ENCODE measurements around the gene IL1RL2.

The IL1RL2 gene

GRCh38 chr2:102267774-102268173 is 81.0 kb downstream of the IL1RL2 start:
- no peak for DNase-seq (ENCODE audit: low read depth)

DNA sequence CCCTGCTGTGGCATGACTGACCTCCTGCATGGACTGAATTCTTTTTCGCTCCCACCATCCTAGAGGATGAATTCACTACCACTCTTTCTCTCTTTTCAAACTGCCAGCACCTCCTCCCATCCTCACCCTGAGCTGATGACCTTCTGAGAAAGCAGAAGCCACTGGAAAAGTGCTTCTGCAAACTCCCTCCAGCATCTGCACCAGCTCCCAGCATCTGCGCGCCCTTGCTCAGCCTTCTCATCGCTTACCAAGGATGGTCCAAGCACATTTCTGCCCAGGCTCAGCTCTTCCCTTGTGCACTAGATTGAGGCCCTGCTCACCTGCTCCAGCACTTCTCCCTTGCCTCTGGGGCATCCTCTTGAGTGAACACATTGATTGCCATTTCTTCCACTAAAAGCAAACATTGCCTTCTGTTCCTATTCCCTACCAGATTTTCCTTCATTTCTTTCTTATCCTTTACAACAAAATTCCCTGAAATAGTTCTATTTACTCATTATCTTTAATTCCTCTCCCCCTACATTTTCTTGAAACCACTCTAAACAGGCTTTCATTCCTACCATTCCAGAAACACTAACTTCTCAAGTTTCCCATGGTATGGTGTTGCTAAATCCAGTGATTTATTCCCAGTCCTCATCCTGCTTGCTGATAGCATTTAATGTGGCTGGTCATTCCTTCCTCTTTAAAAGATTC is 81.8 kb downstream of the IL1RL2 start:
- DNase-seq (ENCODE audit: low read depth) = no peak

GRCh38 chr2:102269200-102269524 is 82.3 kb downstream of the IL1RL2 start:
- DNase-seq (ENCODE audit: low read depth) = no peak

GRCh38 chr2:102271844-102272243 is 85.0 kb downstream of the IL1RL2 start:
- no peak for DNase-seq (ENCODE audit: low read depth)

DNA sequence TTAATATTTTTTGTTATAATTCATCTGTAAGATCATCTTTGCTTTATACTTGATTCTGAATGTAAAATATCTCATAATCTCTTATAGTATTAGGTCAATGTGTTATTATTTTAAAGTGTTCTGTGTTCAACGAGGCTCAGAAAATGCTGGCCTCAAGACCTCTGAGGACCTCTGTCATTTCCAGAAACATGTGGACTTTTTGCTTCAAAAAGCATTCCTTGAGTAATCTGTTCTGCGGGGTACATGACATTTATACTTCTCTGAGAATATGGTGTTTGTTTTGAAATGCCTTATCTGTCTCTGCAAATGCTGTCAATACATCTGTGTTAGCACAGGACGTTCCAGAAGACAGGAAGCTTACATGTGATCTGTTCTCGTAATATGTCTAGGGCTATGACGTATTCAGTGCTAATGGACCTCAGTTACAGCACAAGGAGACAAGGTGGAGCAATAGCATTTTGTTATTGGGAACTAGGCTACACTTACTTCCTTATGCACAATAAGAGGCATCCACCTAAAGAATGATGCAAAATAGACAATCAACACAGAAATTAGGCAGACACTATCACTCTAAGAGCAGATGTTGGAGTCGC is 86.9 kb downstream of the IL1RL2 start:
- DNase-seq (ENCODE audit: low read depth) = no peak

GRCh38 chr2:102276549-102277201 is 89.9 kb downstream of the IL1RL2 start:
- no peak for DNase-seq (ENCODE audit: low read depth)

DNA sequence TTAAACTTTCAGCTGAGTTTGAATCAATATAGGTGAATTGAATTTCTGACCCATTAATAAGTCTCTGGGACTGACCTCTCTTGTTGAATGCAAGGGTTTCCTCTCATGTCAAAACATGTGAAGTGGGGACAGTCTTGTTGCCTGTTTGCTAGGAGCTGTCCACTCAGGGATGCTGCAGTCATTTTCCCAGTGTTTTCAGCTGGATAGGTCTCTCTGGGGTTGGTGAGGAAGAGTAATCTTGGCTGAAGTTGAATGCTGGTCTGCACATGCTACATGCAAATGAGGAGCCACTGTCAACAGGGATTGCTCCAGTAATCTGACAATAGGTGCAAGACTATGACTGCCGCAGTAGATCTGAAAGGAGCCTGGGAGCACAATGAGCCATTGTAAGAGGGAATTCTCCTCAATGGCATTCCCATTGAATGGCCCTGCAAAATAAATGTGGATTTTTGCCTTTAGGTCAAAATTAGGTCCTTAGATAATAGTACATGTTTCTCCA is 90.4 kb downstream of the IL1RL2 start:
- DNase-seq (ENCODE audit: low read depth) = no peak

- no peak for DNase-seq (ENCODE audit: low read depth)
Measured at GRCh38 chr2:102278720-102279390, 92.0 kb downstream of the IL1RL2 start.

DNA sequence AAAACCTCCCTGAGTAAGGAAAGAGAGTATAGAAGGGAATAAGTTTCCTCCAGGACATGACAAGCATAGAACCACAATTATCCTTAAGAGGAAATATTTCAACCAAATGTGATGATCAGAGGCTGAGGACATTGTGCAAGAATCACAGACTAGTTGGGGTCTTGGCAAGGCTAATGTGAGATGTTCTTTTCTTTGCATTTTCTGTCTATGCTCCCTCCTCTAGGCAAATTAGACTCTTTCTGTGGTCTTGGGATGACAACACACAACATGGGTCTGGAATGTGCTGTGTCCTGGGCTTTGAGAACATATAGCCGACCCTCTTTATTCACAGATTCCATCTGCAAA is 92.5 kb downstream of the IL1RL2 start:
- no peak for DNase-seq (ENCODE audit: low read depth)

DNA sequence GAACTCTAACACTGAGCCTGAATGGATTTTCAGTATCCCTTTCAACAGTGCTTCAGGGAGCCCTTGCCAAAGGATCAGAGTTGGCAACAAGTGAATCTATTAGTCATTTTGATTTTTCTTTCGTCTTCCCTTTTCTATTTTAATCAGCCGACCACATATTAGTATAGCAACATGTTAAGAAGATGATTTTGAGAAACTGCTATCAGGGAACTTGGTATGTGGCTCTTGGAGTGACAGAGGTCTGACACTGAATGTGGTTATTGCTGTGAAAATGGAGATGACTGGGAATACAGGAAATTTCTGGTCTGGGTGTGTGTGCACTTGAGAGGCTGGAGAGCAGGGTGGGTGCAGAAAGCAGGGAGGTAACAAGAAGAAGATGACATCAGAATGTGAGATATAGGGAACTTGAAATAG is 95.9 kb downstream of the IL1RL2 start:
- no peak for DNase-seq (ENCODE audit: low read depth)

DNA sequence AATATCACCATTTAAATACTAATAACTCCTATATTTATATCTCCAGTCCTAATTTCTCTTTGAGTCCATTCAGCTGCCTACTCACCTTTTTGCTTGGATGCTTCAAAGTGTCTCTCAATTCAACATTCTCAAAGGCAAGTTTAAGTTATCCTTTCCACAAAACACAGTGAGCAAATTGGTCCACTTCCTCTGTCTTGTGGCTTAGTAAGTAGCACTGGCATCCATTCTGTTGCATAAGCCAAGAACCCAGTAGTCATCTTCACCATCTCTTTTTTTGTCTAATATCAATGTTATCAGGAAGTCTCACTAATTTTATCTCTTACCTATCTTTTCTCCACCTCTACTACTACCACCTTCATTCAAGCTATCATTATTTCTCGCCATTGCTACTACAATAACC is 97.2 kb downstream of the IL1RL2 start:
- DNase-seq (ENCODE audit: low read depth) = no peak

GRCh38 chr2:102284611-102285010 is 97.8 kb downstream of the IL1RL2 start:
- DNase-seq (ENCODE audit: low read depth) = no peak

DNA sequence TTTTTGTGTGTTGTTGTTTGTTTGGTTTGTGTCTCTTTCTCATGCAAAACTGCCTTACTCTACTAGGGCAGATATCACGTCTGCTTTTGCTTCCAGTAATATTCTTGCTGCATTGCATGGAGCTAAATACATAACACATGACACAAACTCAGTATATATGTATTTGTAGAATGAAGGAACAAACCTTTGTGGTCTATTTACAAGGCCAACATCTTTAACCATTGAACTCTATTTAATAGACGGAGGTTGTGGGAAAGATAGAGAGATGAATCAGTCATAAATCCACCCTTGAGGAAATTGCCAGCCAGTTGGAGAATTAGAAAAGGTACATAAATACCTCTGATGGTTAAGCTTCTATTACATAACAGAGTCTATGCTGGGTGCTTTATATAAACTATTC is 98.5 kb downstream of the IL1RL2 start:
- no peak for DNase-seq (ENCODE audit: low read depth)

- DNase-seq (ENCODE audit: low read depth) = no peak
Measured at GRCh38 chr2:102286041-102286440, 99.2 kb downstream of the IL1RL2 start.

GRCh38 chr2:102289129-102289528 is 102.3 kb downstream of the IL1RL2 start:
- DNase-seq (ENCODE audit: low read depth) = no peak
